ENCODE data around the gene HOXC6.

DNA sequence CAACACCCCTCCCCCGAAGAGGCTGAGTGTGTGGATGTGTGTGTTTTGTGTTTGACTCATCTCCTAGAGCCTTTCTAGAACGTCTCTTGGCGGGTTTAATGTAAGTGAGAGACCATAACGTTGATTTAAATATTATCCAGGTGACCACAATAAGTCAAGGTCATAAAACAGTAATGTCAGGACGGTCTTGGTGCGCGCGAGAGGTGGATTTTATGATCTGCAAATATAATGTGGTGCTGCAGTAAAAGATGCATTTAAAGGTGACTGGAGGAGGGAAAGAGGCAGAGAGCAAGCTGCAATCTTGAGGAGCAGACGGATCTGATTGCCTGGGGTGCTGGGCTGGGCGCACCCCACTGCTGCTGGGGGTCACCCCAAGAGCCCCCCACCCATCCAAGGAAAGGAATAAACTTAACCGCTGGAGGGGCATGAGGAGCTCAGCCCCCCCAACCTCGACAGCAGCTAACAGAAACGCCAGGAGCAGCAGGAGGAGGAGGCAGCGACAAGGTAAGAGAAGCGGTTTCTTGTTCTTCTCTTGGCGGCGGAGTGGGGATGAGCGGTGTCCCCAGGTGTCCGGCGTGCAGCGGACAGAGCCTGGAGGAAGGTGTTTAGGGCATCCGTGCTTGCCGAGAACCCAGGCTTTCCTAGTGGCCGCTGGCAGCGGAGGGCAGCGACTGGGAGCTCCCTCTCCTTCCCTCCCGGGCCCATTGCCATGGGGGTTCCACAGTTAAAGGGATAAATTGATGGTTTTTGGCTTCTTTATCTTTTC is 37.7 kb upstream of the HOXC6 start:
- no peak for TF ChIP-seq REST (IDR thresholded peaks at IDR 0.05; ENCODE audit: borderline replicate concordance)
- TF ChIP-seq REST (CRISPR knock-in tag; IDR thresholded peaks at IDR 0.05; ENCODE audit: low read depth) = no peak
- TF ChIP-seq HDAC2 (IDR thresholded peaks at IDR 0.05) = no peak
- no peak for TF ChIP-seq SP2 (IDR thresholded peaks at IDR 0.05; ENCODE audit: extremely low read depth, low read depth, low read length, poor library complexity, severe bottlenecking)
- no peak for TF ChIP-seq PCBP1 (IDR thresholded peaks at IDR 0.05; ENCODE audit: low read depth, low read length, poor library complexity, severe bottlenecking)
- no peak for TF ChIP-seq GABPA (tag; conservative IDR thresholded peaks at IDR 0.05; ENCODE audit: low read depth)
- no peak for TF ChIP-seq ERF (CRISPR knock-in tag; IDR thresholded peaks at IDR 0.05)
- TF ChIP-seq RAD21 (CRISPR knock-in tag; conservative IDR thresholded peaks at IDR 0.05 in 1 of 2, IDR thresholded peaks at IDR 0.05 in 1 of 2) = no peak
